ENCODE data around the gene POLR2L.

DNA sequence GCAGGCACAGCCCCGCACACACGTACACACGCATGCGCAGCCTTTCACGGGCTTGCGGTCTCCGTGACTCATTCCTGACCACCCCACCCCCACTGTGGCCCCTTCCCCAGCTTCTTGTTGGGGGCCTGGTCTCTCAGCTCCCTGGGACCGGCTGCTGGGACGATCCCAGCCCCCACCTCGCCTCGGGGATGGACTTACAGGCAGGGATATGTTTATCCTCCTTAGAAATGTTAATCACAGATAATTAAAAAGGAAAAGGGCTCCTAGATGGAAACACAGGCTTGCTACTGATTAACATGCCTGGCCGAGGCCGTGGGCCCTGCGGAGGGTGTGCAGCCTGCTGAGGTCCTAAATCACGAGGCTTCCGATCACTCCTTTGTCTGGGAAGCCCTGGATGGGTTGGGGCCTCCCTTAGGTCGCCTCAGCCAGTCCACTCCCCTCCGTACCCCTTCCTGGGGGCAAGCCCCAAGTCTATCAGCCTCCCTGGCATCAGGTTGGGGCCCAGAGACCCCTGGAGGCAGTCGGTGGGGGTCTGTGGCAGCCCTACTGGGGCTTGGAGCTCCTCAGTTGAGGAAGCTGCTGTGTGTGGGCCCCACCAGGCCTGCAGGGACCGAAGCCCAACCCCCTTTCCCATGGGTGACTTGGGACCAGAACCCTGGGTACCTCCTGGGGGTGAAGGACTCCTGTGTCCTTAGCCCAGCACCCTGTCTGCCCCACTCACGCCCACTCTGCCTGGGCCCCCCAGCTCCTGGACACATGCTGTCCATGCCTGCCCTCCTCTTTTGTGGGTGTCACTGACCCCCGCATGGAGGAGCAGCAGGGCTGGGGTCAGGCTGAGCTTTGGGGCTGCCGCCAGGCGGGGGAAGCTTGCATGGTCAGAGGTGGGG is 20.9 kb upstream of the POLR2L start:
- TF ChIP-seq, protein P1, sequence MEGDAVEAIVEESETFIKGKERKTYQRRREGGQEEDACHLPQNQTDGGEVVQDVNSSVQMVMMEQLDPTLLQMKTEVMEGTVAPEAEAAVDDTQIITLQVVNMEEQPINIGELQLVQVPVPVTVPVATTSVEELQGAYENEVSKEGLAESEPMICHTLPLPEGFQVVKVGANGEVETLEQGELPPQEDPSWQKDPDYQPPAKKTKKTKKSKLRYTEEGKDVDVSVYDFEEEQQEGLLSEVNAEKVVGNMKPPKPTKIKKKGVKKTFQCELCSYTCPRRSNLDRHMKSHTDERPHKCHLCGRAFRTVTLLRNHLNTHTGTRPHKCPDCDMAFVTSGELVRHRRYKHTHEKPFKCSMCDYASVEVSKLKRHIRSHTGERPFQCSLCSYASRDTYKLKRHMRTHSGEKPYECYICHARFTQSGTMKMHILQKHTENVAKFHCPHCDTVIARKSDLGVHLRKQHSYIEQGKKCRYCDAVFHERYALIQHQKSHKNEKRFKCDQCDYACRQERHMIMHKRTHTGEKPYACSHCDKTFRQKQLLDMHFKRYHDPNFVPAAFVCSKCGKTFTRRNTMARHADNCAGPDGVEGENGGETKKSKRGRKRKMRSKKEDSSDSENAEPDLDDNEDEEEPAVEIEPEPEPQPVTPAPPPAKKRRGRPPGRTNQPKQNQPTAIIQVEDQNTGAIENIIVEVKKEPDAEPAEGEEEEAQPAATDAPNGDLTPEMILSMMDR (conservative IDR thresholded peaks at IDR 0.05; ENCODE audit: low read depth, low read length): no peak
- TF ChIP-seq EZH2 (IDR thresholded peaks at IDR 0.05; ENCODE audit: borderline replicate concordance, low read depth, low read length, poor library complexity, severe bottlenecking): no peak

Data from A673 (cell line).